GM21381 (cell line): Measurements from ENCODE around the gene CARD19.

Source experiments
- ATAC-seq: cut with Tn5 transposase; IDR thresholded peaks from one replicate; pipeline ENCODE4 v1.9.1; 2021; ENCODE audit warnings: mild to moderate bottlenecking, moderate library complexity; ENCODE audit not compliant: unreplicated experiment

Gene CARD19

DNA sequence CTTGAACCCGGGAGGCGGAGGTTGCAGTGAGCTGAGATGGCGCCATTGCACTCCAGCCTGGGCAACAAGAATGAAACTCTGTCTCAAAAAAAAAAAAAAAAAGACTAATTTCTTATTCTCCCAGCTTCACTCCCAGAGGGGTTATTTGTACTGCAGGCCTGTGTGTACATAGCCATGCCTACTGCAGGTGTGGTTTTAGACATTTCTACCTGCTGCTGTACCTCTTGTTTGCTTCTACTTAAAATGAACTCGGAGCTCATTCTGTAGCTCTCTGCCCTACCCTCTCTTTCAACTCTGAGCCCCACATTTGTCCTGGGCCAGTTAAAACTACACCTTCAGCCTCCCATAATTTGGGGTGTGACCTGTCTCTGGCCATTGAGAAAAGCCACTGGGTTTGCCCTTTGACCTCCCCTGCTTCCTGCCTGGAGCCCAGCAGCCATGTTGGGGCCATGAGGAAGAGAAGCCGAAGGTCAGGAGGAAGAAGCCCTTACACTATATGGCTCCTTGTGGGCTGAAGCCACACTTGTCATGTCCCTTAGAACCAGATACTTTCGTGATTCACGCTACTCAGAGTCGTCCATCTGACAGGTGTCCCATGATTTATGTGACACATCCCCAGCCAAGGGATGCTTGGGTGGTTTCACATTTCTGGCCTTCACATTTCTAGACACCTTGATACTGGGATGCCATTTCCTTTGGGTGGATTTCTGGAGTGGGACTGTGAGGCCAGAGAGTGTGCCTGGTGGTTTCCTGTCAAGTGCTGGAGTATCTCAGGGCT is 9.4 kb upstream of the CARD19 start:
- ATAC-seq, result no peak

- no peak for ATAC-seq
Measured at GRCh38 chr9:93087971-93088655, 7.9 kb upstream of the CARD19 start.

- ATAC-seq, result no peak
Measured at GRCh38 chr9:93088656-93089015, 7.4 kb upstream of the CARD19 start.

- no peak for ATAC-seq
Measured at GRCh38 chr9:93089024-93089423, 7.0 kb upstream of the CARD19 start.

DNA sequence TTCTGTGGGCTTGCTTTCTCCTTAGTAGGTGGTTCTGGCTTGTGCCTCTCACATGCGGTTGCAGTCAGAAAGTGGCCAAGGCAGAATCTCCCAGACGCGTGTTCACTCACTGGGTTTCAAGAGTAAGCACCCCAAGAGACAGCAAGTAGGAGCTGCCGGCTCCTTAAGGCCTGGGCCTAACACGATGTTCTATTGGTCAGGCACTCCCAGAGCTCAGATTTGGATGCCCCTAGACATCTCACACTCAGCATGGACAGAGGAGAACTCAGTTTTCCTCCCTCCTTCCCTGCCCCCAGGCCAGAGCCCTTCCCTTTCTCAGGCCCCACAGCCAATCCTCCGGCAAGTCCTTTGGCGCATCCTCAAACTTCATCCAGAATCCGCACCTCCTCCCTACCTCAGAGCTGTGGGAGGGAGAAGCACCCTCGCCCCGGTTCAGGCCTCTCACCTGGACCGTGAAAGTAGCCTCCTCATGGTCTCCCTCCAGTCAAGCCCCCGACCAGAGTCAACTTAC is 6.5 kb upstream of the CARD19 start:
- no peak for ATAC-seq

- no peak for ATAC-seq
Measured at GRCh38 chr9:93090091-93090655, 5.8 kb upstream of the CARD19 start.

DNA sequence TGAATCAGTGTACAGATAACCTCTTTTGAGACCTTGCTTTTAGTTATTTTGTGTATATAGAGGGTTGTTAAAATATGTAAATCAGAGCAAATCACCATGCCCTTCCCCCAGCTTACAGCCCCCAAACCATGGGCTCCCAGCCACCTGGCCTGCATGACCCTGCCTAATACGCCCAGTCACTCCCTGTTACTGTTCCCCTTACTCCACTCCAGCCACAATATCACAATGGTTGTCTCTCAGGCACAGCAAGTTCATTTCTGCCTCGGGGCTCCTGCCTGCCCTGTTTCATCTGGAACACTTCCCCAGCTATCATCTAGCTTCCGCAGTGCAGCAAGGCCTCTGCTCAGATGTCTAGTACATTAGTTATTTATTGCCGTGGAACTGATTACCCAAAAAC is 5.0 kb upstream of the CARD19 start:
- ATAC-seq, result no peak

- no peak for ATAC-seq
Measured at GRCh38 chr9:93091453-93092081, 4.5 kb upstream of the CARD19 start.

DNA sequence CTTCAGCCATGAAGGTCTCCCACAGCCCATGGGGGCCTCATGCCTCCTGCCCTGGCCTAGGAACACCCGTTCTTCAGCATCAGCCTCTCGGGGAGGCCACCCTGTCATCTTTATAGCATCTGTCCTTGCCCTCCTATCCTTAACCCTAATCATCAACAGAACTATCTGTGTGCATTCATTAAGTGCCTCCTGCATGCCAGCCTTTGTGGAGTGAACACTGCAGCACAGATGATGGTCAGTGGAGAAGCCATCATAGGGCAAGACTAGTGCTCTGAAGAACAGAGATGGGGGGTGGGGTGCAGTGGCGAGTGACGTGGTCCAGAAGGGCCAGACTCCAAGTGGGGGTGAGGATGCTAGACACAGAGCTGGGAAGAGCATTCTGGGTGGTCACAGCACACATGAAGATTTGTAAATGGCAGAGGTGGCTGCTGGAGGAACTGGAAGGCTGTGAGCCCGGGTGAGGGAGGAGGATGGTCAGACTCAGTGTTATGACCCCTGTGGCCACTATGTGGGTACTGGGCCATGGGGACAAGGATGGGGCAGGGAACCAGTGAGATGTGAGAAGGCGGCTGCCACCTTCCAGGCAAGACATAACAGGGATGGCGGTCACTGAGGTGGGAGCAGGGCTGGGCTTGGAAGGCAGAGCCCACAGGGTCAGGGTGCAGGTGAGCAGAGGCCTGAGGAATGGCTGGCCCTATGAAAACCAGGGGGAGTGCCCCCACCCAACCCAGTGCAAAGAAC is 3.6 kb upstream of the CARD19 start:
- no peak for ATAC-seq

- ATAC-seq, result no peak
Measured at GRCh38 chr9:93093127-93093876, 2.7 kb upstream of the CARD19 start.

GRCh38 chr9:93093877-93094657 is 1.9 kb upstream of the CARD19 start:
- ATAC-seq, result no peak

GRCh38 chr9:93094658-93095204 is 1.3 kb upstream of the CARD19 start:
- ATAC-seq, result no peak

DNA sequence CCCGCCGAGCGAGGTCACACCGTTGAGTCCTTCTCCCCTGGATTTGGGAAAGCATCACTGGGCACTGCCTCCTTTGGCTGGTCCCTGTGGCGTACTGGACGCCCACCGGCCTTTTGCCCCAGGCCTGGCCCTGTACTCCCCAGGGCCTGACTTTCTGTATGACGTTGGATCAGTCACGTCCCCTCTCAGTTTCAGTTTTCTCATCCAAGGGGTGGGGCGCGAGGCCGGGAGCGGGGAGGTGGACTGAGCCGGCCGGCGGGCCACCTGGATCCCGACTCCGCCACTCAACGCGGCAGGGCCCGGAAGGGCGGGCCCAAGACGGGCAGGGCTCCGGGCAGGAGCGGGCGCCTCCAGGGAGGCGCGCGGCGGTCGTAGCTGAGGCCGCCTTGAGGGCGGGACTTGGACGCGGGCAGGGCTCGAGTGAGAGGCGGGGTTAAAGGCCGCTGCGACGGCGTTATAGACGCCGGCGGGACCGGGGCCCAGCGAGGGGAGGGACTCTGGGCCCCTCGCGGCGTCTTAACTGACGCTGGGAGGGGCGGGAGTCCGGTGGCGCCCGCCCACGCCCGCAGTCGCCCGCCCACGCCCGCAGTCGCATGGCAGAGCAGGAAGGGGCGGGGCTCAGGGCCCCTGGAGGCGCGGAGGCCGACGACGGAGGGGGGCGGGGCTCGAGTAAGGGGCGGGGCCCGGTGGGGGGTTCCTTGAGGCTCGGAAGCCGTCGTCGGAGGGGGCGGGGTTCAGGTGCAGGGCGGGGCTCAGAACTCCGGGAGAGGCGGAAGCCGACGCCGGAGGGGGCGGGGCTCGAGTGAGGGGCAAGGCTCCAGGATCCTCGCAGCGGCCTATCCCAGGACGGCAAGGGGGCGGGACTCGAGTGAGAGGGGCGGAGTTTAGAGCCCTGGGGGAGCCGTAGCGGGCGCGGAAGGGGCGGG is 549 bp upstream of the CARD19 start:
- peak; percentile 62 for ATAC-seq

DNA sequence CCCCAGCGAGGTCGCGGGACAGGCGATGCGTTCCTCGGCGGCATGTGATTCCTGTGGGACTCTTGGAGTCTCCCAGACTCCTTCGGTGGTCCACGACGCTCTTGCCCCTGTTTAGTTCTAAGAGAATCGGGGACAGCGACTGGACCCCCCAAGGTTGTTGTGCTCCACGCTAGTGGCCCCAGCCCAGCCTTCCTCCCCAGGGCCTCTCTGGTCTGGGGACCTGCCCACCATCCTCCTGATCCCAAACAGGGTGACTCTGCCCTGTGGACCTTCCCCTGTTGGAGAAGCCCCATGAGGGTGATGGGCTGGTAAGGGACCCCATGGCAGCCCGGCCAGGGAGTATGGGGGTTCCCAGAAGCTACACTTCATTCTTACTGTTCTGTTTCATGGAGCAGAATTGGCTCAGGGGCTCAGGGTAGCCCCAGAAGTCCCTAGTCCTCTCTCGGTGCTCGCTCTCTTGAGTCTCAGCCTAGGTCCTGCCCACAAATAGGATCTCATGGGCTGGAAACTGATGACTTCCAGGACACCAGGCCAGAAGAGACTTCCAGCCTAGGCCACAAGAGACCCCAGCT is 880 bp downstream of the CARD19 start:
- ATAC-seq, result no peak

DNA sequence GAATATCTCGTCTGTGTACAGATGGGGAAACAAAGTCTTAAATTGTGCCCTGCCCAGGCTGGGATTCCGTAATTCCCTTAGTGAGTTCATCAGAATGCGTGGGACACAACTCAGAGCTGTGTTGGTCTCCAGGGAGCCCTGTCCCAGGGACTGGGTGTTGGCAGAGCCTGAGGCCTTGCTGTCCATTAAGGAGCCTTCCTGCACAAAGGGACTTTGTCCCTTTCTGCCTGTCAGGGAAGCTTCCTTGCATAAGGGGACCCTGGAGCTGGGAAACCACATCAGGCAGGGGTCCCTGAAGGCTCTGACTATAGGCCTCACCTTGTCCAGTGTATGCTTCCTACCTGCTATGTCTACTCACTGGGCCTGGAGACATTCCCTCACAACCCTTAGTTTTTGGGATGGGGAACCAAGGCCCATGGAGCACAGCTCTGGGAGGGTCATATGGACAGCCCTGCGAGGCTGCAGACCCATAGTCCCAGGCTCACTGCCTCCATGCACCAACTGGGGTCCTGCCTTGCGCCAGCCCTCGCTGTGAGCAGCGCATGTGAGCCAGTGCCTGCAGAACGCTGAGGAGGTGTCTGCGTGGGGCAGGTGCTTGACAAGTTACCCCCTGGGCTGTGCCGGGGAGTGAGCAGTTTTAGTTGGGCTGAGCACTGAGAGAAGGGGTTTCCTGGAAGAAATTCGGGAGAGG is 1.6 kb downstream of the CARD19 start:
- no peak for ATAC-seq

DNA sequence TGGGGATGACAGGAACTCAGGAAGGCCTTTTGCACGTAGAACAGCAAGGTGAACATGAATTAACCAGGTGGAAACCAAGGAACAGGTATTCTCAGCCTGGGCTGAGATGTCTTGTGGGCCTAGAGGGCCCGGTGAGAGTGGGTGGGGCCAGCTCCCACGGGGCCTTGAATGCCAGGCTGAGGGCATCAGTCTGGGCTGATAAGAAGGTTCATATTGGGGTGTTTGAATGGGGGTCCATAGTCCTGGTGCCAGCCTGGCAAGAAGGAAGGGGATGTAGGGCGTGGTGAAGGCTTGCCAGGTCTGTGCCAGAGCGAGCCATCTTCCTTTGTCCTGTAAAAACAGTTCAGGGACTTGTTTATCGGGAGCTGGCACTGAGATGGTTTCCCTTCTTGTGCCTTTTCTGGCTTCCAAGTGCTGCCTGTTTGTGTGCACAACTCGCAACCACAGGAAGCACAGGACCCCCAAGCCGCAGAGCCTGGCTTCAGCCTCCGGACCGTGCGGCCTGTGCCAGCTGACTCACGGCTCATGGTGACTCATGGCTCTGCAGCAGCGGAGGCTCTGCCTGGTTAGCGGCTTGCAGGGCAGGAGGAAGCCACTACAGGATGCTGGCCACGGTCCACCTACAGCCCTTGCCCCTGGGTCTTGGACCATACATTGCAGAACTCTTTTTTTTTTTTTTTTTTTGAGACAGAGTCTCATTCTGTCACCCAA is 2.4 kb downstream of the CARD19 start:
- no peak for ATAC-seq
